HG02943 (cell line): ENCODE measurements around the gene OGFOD3.
"Not testable (repeated sequence)": the region's sequence is repeated elsewhere in the genome, so short reads cannot be mapped to it uniquely, and the experiment has no call there.

Experiments
- ATAC-seq: cut with Tn5 transposase; IDR thresholded peaks from one replicate; pipeline ENCODE4 v1.9.1; 2021; ENCODE audit warnings: mild to moderate bottlenecking, low read depth, moderate library complexity; ENCODE audit not compliant: unreplicated experiment

Gene OGFOD3

DNA sequence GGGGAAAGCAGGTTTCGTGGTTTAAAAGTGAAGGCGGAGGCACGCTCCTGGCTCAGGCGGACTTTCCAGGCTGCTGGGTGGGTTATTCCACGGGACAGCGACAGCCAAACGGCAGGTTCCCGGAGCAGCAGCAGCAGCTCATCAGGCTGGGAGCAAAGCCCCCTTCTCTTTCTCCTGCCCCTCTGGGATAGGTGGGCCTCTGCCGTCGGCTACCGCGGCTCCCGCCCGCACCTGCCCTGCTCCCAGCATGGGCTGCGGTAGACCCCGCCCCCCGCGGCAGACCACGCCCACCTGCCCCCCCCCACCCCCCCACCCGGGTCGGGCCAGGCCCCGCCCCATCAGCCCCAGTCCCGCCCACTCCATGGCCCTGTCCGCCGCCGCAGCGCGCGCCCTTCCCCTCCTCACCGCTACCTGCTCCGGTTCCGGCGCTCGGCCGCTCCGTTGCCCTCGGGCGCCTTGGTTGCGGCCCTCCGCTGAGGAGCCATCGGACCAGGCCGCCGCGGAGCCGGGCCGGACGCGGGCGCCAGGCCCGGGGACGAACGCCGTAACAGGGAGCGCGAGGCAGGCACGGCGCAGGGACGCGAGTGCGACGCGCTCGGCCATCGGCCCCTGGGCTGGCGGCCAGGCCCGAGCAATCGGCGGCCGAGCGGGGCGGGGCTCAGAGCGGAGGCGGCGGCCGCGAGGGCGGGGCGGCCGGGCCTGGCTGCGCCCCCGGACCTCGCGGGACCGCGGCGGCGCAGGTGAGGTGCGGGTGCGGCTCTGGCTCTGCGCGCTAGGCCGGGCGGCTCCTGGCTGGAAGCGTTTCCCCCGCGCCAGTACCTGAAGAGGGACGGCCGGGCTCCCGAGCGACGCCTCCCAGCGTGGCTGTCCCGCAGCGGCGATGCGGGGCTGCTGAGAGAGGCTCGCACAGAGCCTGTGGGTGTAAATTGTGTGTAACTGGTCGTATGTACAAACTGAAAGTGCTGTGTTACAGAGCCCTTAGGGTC lies at the start of gene OGFOD3, which contains the start of gene HEXD:
Gene OGFOD3, minus strand, starts transcription at position 586 of the 986 bp plus-strand sequence. Its CDS starts 101 bp downstream, at position 485.
Gene HEXD, plus strand, starts transcription at position 347 of the 986 bp plus-strand sequence. CDS start 1,453 bp downstream, outside the sequence.
- ATAC-seq: peak; percentile 74

DNA sequence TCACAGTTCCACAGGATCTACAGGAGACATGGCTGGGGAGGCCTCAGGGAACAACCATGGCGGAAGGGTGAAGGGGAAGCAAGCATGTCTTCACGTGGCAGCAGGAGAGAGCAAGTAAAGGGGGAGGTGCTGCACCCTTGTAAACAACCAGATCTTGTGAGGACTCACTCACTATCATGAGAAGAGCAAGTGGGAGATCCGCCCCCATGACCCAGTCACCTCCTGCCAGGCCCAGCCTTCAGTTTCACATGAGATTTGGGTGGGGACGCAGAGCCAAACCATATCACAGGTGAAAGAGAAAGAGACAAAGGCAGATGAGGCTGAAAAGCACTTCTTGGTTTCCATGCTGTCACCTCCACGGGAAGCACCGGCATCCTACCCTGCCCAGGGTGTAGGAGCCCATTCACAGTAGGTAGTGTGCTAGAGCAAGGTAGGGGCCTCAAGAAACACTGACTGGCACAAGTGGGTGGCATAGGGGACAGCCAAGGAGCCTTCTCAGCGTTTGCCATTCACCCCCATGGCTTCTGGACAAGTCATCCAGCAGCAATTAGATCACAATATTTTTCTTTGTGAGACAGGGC lies 46.7 kb upstream of the OGFOD3 start:
- ATAC-seq: no peak

- no peak for ATAC-seq
Observed at GRCh38 chr17:82464567-82464929, 46.2 kb upstream of the OGFOD3 start.

DNA sequence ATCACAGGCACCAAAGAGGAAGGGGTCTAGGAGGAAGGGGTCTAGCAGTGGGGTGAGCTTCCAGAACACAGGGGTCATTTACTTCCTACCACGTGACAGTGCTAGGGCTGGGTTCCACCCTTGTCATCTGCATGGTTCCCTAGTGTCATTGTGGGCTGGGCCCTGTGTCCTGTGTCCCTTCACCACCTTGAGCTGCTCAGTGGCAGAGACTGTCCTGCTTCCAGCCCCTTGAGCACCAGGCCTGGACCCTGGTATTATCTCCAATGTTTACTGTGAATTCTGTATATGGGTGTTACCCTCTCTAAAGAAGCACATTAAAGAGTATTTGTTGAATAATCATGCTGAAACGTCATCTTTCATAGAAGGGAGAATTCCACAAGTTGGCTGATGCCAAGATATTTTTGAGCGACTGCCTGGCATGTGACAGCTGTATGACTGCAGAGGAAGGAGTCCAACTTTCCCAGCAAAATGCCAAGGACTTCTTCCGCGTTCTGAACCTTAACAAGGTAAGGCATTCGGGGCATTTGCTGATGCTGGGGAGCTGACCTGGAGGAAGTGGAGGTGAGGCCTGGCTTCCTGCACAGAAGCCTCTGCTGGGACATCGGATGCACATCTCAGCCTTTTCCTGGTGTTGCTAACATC lies 45.7 kb upstream of the OGFOD3 start:
- ATAC-seq: no peak

DNA sequence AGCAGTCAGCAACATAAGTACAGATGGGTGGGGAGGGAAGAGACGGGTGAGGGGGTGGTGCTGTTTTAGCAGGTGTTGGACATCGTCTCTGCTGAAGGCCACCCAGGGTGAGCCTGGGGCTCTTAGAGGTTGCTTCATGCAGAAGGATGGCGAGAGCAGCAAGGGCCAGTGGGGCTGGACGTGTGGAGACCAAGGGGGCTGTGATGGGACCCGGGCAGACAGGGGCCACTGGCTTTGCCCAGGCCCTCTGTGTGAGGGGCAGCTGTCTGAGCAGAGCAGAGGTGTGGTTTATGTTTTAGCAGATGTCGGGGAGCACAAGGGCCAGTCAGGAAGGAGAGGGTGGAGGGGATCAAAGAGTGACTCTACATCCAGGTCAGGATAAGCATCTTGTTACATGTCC lies 45.0 kb upstream of the OGFOD3 start:
- no peak for ATAC-seq

- ATAC-seq: no peak
Observed at GRCh38 chr17:82461827-82462524, 43.6 kb upstream of the OGFOD3 start.

DNA sequence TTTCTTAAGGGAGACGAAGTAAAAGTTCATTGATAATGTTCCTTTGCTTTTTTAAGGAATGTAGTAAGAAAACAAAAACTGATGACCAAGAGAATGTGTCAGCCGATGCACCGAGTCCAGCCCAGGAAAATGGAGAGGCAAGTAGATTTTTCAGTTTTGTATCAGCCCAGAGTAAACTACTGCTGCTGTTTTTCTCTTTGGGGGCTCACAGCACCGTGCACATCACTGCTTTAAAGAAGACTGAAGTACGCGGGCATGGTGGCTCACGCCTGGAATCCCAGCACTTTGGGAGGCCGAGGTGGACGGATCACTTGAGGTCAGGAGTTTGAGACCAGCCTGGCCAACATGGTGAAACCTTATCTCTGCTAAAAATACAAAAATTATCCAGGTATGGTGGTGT lies 41.5 kb upstream of the OGFOD3 start:
- not testable (repeated sequence) for ATAC-seq

GRCh38 chr17:82458885-82459424 lies 40.6 kb upstream of the OGFOD3 start:
- peak; percentile 9 for ATAC-seq

DNA sequence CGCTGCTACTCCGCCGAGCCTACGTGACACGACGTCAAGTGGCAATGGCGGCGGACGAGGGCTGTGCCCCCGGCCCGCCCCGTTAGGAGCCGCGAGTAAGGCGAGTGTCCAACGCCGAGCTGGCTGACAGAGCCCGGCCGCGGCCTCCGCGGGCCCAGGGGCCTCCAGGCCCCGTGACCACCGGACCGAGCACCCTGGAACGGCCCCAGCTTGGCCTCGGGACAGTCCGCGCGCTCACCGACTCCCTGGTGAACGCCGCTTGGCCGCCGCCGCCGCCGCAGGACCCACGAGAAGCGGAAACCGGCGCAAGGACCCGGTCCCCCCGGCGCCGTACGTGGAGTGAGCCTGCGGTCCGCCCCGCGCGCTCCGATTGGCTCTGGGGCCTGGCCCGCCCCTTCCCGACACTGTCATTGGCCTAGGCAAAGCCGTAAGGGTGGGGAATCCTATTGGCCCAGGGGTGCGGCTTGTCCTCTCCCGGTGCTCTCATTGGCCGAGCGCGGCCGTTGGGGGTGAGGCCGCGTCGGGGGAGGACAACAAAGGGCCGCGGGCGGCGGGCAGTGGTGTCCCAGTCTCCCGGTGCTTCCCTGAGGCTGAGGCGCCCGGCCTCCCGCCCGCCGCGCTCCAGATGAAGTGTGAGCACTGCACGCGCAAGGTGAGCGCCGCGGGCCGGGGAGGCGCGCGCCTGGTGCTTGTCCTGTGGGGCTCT lies 39.9 kb upstream of the OGFOD3 start, which contains the start of gene NARF:
Gene NARF, plus strand, starts transcription at position 563 of the 706 bp plus-strand sequence. Its CDS starts 63 bp downstream, at position 626.
- ATAC-seq: peak; percentile 91

GRCh38 chr17:82457929-82458178 lies 39.5 kb upstream of the OGFOD3 start:
- ATAC-seq: no peak

- no peak for ATAC-seq
Observed at GRCh38 chr17:82457073-82457928, 38.9 kb upstream of the OGFOD3 start.

GRCh38 chr17:82453706-82454105 lies 35.3 kb upstream of the OGFOD3 start:
- ATAC-seq: not testable (repeated sequence)

- ATAC-seq: not testable (repeated sequence)
Observed at GRCh38 chr17:82453151-82453550, 34.8 kb upstream of the OGFOD3 start.

GRCh38 chr17:82452162-82452561 lies 33.8 kb upstream of the OGFOD3 start:
- ATAC-seq: no peak

DNA sequence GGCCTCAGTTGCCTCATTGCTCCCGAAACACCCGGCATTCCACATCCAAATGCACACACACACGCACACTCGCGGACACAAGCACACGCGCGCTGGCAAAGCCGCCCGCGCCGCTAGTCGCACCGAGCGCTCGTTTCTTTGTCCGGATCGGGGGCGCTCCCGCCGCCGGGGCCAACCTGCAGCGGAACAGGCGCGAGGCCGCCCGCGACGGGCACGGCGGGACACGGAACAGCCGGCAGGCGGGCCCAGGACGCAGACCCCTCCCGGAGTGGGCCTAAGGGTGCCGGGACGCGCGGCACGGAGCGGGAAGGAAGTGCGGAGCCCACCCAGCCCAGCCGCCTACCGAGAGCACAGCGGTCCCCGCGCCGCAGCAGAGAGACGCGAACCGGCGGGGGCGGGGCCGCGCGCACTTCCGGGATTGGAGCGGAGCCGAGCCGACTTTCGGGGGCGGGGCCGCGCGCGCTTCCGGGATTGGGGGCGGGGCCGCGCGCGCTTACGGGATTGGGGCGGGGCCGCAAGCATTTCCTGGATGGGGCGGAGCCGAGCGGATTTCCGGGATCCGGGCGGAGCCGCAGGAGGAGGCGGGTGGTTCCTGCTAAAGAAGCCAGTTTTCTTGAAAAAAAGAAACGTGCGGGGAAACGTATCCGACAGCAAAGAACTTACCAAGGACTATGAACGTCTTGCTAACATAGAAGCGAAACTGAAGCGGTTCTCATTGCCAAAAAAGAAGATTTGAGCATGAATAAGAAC lies 32.1 kb upstream of the OGFOD3 start, which contains the start of gene CYBC1:
Gene CYBC1, minus strand, starts transcription at position 396 of the 750 bp plus-strand sequence. CDS start 1,498 bp downstream, outside the sequence.
- peak; percentile 45 for ATAC-seq

GRCh38 chr17:82449883-82450356 lies 31.5 kb upstream of the OGFOD3 start:
- ATAC-seq: no peak

DNA sequence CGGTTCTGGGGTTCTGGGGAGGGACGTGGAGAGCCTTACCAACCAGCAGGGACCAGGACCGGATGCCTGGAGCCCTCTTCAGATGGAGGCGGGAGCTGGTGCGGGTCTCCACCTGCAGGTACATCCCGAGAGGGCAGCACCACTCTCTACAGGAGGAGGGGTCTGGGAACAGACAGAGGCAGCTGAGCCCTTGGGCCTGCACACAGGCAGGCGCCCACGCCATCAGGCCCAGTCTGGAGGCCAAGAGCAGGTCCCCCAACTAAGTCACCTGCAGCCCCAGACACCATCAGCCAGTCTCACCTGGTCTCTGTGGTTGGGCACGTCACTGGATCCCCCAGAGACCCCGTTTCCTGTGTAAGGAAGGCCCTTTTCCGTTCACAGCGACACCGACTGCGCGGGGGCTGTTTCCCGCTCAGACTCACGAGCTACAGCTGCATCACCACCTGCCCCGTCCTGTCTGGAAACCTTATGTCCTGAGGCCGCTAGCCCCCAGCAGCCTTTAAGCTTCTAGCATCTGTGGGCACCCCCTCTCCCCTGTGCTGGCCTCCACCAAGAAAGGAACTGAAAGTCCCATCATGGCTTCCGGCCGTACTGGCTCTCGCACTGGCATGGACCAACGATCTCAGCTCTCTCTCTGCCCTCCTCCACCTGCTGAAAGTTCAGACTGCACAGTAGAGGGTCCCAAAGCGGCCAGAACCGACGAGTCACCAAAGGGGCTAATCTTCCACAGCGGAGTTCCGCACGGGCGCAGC lies 30.9 kb upstream of the OGFOD3 start:
- peak; percentile 63 for ATAC-seq
